ENCODE measurements around the gene THAP10. TPM values are rescaled to one million over a fixed set of nuclear protein-coding genes. Genes with fewer than 3 reads are reported as not detected.
"Not testable (repeated sequence)": the region's sequence is repeated elsewhere in the genome, so short reads cannot be mapped to it uniquely, and the experiment has no call there.

THAP10 gene
- total RNA-seq, 1 donor from 2014 or later, result 4.7 TPM

DNA sequence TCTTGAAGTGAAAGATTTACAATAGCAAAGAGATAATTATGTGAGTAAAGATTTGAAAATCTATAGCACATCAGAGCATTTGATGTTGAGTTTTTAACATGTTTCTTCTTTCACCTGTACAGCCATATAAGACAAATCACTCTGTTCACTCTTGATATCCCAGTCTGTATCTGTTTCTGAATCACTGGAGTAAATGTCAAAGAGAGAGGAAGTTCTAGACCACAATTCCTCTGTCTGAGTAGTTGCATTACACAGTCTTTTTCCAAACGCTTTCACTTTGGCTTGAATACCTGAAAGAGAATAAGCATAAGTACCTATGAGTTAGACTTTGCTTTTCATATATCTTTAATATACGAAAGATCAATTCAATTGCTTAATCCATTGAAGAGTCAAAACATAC is 9.9 kb downstream of the THAP10 start:
- no peak for DNase-seq
- intact Hi-C loops (cut with micrococcal nuclease), result no loop called here
- no peak for ATAC-seq

DNA sequence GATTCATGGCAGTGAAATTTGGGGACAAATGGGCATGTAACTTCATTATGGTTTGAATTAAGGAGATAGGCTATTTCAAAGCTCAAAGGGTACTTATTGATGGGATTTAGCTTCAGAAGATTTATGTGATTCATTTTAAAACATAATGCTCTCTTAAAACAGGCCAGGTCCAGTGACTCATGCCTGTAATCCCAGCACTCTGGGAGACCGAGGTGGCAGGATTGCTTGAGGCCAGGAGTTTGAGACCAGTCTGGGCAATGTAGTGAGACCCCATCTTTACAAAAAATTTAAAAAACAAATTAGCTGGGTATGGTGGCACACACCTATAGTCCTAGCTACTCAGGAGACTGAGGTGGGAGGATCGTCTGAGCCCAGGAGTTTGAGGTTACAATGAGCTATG is 11.5 kb downstream of the THAP10 start:
- intact Hi-C loops (cut with micrococcal nuclease), result no loop called here
- DNase-seq (no peak), ATAC-seq (no peak)

DNA sequence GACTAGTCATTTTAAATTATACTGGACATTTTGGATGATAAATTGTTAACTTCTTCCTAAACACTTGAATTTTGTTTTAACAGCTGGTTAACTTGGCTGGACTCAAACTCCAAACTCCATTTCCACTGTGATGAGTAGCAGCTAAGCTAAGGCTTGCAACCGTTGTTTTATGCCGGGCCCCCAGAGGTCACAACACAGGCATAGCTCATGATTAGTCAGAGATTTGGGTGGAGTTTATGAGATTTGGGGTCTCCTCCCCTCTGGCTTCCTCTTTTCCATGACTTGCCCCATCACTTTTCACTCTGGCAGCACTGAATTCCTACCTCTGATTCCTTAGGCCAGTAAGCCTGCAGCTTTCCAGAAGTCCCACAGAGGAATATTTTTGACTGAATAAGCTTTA is 12.8 kb downstream of the THAP10 start:
- DNase-seq, result no peak
- intact Hi-C loops (cut with micrococcal nuclease), result no loop called here
- peak; percentile 27 for ATAC-seq

DNA sequence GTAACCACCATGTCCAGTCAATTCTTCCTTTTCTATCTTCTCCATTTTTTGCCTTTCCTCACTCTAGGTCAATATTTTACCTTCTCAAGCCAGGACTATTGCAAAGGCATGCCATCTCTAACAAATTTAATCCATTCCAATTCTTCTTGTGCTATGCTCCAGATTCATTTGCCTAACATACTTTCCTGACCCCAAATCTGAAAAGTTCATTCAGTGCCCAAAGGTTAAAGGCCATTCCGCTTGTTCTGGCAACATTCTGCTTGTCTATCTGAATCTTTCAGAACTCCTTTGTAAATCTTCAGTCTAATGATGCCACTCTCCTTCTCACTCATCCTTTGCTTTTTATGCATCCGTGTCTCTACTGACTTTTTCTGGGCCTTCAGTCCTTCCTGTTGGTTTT is 15.6 kb downstream of the THAP10 start:
- intact Hi-C loops (cut with micrococcal nuclease), result no loop called here

DNA sequence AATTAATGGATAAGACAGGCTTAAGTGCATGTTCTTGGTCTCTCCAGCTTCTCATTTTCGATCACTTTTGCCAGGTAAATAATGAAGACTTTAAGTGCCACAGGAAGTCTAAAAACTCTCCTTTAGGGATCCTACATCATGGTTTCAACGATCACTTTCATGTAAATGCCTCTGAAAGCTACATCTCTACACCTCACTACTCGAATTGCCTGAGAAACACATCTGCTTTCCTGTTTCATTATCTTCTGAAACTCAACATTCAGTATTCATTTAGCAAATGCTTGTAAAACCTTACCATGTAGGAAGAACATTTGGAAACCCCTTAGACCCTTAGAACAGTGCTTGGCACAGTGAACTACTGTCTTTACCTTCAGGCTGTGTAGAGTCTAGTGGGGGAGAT is 16.2 kb downstream of the THAP10 start:
- DNase-seq (no peak), ATAC-seq (no peak)
- intact Hi-C loops (cut with micrococcal nuclease), result no loop called here

More for the DNA sequence above, 15.6 kb downstream of the THAP10 start:
- DNase-seq (no peak), ATAC-seq (no peak)

DNA sequence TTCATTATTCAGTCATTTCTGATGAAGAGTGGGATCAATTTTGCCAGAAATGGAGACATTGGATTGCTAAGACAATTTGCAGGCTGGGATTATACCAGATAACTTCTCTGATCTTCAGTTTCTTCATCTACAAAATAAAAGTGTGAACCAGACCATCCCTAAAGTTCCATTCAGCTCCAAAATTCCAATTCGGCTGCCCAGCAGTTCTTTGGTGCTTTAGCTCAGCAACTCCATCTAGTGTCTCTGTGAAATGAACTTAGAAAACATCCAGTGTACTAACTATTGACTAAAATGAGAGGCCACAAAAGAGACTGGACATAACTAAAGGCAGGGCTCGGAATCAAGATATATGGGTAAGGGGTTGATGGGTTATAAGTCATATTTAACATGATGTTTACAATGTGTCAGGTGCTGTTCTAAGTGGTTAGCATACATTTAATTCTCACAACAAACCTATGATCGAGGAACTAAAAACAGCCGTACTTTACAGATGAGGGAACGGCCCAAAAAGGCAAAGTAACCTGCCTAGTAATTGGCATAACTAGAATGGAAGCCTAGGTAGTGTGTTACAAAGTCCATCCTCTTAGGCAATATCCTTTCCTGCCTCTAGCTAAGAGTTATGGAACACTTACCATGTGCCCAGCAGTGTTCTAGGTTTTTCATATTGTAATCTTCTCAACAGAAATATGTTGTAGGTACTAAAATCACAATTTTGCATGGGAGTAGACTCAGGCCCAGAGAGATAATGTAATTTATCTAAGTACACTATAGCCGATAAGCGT is 17.0 kb downstream of the THAP10 start:
- DNase-seq (no peak), ATAC-seq (peak; percentile 68)
- intact Hi-C loops (cut with micrococcal nuclease), result no loop called here

DNA sequence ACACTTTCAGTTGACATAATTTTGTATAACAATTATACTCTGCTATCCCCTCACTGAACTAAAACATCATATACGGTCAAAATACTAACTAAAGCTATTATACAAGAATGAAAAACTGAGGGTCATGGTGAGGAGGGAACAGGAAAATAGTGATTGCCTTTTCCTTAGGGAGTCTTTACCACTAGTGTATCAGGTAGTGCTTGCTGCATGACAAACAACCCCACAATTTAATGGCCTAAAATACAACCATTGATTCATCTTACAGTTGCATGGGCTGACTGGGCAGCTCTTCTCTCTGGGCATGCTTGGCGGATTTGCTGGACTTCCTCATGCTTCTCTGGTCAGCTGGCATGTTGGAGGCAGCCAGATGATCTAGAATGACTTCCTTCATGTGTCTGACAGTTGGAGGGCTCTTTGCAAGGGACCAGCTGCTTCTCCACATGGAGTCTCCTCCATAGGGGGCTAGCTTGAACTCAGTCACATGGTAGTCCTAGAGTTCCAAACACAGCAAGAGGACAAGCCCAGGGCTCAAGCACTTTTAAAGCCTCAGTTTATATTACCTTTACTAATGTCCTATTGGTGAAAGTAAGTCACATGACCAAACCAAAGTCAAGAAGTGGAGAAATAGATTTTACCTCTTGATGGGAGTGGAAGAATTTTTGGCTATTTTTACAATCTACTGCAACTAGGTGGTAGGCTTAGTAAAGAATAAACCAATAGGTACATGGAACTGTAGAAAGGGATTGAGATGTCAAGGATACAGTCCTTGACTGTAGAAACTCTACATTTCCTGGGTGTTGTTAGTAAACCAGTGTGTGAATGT is 18.8 kb downstream of the THAP10 start:
- intact Hi-C loops (cut with micrococcal nuclease), result loop anchor here (5.0 kb wide), 1 partner anchor 46 kb away; no protein-coding TSS in a partner anchor
- DNase-seq (no peak), ATAC-seq (no peak)

DNA sequence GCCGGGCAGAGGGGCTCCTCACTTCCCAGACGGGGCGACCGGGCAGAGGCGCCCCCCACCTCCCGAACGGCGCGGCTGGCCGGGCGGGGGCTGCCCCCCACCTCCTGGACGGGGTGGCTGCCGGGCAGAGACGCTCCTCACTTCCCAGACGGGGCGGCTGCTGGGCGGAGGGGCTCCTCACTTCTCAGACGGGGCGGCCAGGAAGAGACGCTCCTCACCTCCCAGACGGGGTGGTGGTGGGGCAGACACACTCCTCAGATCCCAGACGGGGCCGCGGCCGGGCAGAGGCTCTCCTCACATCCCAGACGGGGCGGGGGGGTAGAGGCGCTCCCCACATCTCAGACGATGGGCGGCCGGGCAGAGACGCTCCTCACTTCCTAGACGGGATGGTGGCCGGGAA is 20.7 kb downstream of the THAP10 start:
- not testable (repeated sequence) for ATAC-seq, DNase-seq
- intact Hi-C loops (cut with micrococcal nuclease), result loop anchor here (5.0 kb wide), 1 partner anchor 44 kb away; no protein-coding TSS in a partner anchor

DNA sequence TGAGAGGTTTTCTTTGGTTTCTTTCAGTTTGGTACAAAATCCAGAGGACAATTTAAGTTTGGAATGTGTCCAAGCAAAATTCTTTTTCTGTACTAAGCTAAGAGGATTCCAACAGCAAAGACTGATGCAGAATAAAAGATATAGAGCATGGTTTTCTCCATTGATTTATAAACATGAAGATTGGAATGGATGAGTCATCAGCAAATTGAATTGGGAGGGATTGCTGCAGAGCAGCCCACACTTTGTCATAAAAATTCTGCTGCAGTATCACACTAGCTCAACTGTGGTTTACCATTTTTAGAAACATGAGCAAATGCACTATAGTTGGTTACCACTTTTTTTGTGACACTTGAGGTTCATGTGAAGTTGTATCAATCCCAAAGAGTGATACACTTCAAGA is 22.2 kb downstream of the THAP10 start:
- intact Hi-C loops (cut with micrococcal nuclease), result loop anchor here (5.0 kb wide), 1 partner anchor 43 kb away; no protein-coding TSS in a partner anchor
- ATAC-seq (peak; percentile 16), DNase-seq (no peak)

DNA sequence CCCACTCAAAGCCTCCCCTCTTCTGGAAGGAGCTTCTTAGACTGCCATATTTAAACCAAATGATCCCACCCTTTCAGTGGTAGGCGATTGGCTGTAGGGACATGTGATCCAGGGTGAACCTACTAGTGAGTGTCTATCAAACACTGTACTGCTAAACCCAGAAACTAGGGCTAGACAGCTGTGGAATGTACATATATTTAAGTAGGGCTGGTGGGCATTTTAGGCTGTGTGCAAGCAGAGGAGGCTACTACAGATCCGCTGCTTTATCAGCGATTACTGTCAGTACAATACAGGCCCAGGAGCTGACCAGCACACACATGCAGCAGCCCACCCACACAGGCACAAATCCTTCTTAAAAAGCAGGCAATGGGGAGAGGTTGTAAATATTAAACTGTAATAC is 22.9 kb downstream of the THAP10 start:
- intact Hi-C loops (cut with micrococcal nuclease), result no loop called here
- no peak for ATAC-seq
- no peak for DNase-seq

DNA sequence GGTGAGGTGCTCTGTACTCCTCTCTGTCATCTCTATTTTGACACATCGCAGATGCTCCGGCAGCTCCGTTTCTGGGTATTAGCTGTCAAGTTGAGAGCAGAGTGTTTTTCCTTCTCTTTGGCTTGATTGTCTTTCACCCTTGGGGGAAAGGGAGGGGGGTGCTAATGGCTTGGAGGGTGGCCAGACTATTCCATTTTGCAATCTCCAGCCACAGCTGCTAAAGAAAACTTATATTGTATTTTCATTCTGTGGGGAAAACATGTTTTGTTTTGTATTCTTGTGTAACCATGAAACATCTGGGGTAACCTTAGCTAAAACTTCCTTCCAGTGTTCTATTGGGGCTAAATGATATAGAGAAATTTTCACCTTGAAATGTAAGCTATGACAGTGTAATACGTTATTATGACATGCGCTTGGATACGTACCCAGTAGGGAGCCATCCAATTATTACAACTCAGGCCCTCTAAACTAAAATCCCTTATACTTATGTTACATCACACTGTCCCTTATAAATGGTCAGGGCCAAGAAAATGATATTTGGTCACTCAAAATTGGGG is 24.2 kb downstream of the THAP10 start:
- intact Hi-C loops (cut with micrococcal nuclease), result no loop called here
- ATAC-seq (peak; percentile 85), DNase-seq (peak; percentile 49)

DNA sequence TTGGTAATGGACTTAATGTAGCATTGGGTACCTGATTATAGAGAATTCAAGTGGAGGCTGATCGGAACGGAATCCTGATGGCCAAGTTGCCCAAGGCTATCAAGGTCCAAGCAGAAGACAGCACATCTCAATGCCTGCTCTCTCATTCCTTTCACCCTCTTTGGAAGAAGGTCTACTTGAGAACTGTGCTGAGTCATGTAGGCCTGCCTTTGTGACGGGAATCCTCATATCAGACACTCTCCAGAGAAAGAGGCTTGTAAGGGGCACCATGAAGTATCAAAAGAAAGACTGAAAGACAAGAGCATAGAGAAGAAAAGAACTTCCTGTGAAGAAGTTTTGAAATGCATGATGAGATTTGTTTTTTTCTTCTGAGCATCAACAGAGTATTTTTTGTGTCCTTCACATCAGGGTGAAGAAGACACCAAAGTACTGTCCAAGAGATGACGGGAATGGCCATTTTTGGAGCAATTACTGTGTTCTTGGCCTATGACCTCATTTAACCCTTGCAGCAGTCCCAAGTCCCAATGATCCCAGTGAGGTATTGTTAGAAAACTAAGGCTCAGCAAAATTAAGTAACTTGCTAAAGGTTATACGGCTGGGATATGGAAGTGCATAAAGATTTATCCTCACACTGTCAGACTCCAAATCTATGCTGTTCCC is 25.1 kb downstream of the THAP10 start:
- intact Hi-C loops (cut with micrococcal nuclease), result no loop called here
- peak; percentile 2 for ATAC-seq

DNA sequence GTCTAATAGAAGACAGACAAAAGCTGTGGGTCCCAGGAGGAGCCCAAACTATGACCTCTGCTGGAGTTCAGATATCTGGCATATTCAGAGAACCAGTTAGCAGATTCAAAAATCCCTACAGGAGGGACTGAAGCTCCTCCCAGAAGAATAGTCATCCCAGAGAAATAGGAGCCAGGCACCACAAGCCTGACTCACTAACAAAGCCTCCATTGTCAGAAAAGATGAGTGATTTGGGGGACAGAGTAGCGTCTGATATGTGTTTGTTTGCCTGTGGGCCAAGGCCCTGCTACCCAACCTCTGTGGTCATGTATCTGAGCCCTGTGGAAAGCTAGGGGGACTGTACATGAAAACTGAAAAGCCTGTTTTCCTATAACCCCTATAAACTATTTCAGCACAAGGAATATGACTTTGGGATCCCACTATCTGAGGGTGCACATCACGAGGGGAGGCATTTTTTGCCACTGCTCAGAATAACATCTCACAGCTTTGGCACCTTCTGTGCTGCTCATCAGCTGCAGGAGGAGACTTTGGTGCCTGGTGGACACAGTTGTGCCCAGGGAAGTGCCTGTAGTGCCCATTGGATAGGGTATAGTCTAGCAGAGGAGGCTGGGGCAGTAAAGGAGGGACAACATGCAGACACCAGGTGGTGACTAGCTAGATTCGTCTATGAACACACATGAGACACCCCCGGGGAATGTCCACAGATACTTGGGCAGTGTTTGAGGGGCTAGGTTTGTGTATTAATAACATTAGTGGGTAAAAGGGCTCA is 28.6 kb downstream of the THAP10 start:
- intact Hi-C loops (cut with micrococcal nuclease), result no loop called here
- DNase-seq (no peak), ATAC-seq (peak; percentile 73)

More for the DNA sequence above, 25.1 kb downstream of the THAP10 start:
- DNase-seq, result no peak

DNA sequence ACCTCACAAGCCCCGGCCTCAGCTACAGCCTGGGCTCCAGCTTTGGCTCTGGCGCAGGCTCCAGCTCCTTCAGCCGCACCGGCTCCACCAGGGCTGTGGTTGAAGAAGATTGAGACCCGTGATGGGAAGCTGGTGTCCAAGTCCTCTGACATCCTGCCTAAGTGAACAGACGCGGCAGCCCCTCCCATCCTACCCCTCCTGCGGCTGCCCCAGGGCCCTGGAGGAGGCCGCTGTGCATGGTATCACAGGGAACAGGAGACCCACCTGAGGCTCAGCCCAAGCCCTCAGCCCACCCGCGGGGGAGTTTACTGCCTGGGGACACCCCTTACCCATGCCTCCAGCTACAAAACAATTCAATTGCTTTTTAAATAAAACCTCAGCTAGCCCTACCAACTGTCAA is 32.2 kb downstream of the THAP10 start:
- ATAC-seq (no peak), DNase-seq (no peak)
- intact Hi-C loops (cut with micrococcal nuclease), result no loop called here

DNA sequence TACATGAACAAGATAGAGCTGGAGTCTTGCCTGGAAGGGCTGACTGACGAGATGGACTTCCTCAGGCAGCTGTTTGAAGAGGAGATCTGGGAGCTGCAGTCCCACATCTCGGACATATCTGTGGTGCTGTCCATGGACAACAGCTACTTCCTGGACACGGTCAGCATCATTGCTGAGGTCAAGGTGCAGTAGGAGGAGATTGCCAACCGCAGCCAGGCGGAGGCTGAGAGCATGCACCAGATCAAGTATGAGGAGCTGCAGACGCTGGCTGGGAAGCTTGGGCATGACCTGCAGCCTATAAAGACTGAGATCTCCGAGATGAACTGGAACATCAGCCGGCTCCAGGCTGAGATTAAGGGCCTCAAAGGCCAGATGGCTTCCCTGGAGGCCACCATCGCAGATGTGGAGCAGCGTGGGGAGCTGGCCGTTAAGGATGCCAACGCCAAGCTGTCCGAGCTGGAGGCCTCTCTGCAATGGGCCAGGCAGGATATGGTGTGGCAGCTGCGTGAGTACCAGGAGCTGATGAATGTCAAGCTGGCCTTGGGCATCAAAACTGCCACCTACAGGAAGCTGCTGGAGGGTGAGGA is 32.8 kb downstream of the THAP10 start:
- peak; percentile 40 for DNase-seq
- no peak for ATAC-seq
- intact Hi-C loops (cut with micrococcal nuclease), result no loop called here

DNA sequence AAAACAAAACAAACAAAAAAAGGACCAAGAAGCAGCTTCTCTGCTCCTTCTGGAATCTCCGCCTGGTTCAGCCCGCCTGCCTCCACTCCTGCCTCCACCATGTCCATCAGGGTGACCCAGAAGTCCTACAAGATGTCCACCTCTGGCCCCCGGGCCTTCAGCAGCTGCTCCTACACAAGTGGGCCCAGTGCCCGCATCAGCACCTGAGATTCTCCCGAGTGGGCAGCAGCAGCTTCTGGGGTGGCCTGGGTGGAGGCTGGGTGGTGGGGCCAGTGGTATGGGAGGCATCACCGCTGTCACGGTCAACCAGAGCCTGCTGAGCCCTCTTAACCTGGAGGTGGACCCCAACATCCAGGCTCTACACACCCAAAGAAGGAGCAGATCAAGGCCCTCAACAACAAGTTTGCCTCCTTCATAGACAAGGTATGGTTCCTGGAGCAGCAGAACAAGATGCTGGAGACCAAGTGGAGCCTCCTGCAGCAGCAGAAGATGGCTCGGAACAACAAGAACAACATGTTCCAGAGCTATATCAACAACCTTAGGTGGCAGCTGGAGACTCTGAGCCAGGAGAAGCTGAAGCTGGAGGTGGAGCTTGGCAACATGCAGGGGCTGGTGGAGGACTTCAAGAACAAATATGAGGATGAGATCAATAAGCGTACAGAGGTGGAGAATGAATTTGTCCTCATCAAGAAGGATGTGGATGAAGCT is 33.5 kb downstream of the THAP10 start:
- intact Hi-C loops (cut with micrococcal nuclease); ATAC-seq; DNase-seq: not testable (repeated sequence)

DNA sequence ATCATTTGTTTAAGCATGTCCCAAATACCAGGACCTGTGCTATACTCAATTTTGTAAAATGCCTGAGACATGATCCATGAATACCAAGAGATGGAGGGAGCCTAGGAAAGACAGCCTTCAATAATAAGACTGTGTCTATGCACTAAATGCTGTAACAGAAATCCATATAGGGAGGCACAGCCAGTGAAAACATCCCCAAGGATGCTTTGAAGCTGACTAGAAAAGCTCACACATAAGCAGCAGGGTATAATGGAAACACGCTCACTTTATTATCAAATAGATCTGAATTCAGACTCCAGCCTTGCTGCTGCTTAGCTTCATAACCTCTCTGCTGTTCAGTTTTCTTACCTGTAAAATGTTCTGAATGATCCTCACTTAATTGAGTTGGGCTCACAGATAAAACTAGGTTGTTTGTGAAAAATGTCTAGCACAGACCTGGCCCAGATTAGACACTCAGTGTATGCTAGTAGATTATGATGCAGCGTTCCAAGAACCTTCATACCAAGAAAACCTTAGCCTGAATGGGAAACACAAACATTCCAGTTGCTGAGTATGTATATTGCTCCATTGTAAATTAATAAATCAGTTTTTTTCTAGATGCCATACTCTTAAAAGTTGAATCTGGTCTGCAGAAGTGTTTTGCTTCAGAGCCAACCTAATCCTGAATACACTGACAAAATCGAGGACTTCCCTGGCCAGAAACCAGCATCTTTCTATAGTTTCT is 34.5 kb downstream of the THAP10 start:
- ATAC-seq (no peak), DNase-seq (no peak)
- intact Hi-C loops (cut with micrococcal nuclease), result no loop called here

All from left ventricle myocardium superior (tissue), 1 donor.